Measurements from ENCODE around the gene SPDYE4.

Gene SPDYE4

DNA sequence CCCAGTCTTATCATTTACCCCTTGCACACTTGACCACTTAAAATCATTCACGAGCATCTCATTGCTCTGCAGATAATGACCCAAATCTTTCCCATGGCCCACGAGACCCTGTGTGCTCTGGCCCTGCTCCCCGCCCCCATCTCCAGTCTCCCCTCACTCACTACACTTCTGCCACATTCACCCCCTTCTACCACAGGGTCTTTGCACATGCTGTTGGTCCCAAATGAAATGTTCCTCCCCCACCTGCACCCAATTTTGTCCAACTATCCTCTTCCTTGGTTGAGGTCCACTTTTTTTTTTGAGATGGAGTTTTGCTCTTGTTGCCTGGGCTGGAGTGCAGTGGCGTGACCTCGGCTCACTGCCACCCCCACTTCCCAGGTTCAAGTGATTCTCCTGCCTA lies 52.9 kb downstream of the SPDYE4 start:
- H3K9ac ChIP-seq (ENCODE audit: low read length in 5 of 5), result no peak overlapping the region
- H3K27ac ChIP-seq (ENCODE audit: low read depth, low read length), result no peak overlapping the region
- H3K4me3 ChIP-seq (ENCODE audit: low read depth in 1 of 5, low read length in 5 of 5), result no peak overlapping the region
- peaks cover 0 to 6% (median 2%) of the 10 kb centered on the region in 5 donors for H3K27me3 ChIP-seq (ENCODE audit: control insufficient read depth in 5 of 5, insufficient read depth in 4 of 5, low read length in 5 of 5)
- H3K4me1 ChIP-seq (ENCODE audit: control insufficient read depth in 5 of 5, insufficient read depth in 5 of 5, low read length in 5 of 5), result peaks cover 0 to 4% (median 0%) of the 10 kb centered on the region in 5 donors
- no peaks in the 10 kb centered on the region for H3K36me3 ChIP-seq (ENCODE audit: control insufficient read depth in 5 of 5, insufficient read depth in 5 of 5, low read length in 5 of 5)
- H3K9me3 ChIP-seq (ENCODE audit: control insufficient read depth in 5 of 5, low read length in 5 of 5), result peaks cover 0 to 3% (median 0%) of the 10 kb centered on the region in 5 donors

DNA sequence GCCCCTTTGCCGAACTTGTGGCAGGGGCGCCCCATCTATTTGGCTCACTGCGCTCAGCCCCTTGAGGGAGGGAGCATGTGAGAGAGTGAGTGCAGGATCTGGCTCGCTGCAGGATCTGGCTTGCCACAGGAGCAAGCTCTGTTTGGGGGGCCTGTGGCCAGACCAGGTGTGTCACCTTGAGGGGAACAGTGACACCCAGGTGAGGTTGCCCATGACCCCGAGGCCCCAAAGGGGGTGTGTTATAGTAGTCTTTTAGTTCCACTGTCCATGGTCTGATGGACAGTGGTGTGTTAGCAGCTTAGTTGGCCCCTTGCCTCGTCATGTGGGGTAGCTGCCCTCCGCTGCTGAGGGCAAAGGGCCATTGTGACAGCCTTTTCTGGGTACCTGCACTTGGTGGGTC lies 55.3 kb downstream of the SPDYE4 start:
- H3K9me3 ChIP-seq (ENCODE audit: control insufficient read depth in 5 of 5, low read length in 5 of 5), result peaks cover 0 to 3% (median 0%) of the 10 kb centered on the region in 5 donors
- no peak overlapping the region for H3K4me3 ChIP-seq (ENCODE audit: low read depth in 1 of 5, low read length in 5 of 5)
- H3K4me1 ChIP-seq (ENCODE audit: control insufficient read depth in 5 of 5, insufficient read depth in 5 of 5, low read length in 5 of 5), result peaks cover 4 to 15% (median 9%) of the 10 kb centered on the region in 5 donors
- H3K27ac ChIP-seq (ENCODE audit: low read depth, low read length), result no peak overlapping the region
- peaks cover 0 to 11% (median 2%) of the 10 kb centered on the region in 5 donors for H3K27me3 ChIP-seq (ENCODE audit: control insufficient read depth in 5 of 5, insufficient read depth in 4 of 5, low read length in 5 of 5)
- H3K9ac ChIP-seq (ENCODE audit: low read length in 5 of 5), result no peak overlapping the region
- H3K36me3 ChIP-seq (ENCODE audit: control insufficient read depth in 5 of 5, insufficient read depth in 5 of 5, low read length in 5 of 5), result no peaks in the 10 kb centered on the region

DNA sequence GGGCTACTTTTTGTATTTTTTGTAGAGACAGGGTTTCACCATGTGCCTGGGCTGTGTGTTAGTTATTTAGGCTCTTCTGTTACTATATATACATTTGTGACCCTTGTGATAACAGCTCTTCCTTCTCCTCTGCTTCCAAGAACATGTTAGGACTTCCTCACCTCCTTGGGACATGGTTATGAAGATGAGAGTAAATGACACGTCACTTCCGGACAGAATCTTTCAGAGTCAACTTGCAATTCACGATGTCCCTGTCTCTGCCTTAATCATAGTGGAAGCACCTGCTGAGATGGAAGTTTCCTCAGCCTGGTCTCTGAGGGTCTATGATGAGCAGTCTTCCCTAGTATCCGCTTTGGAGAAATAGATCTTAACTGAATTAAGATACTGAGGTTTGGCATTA lies 56.6 kb downstream of the SPDYE4 start:
- H3K36me3 ChIP-seq (ENCODE audit: control insufficient read depth in 5 of 5, insufficient read depth in 5 of 5, low read length in 5 of 5), result no peaks in the 10 kb centered on the region
- no peak overlapping the region for H3K27ac ChIP-seq (ENCODE audit: low read depth, low read length)
- H3K27me3 ChIP-seq (ENCODE audit: control insufficient read depth in 5 of 5, insufficient read depth in 4 of 5, low read length in 5 of 5), result peaks cover 0 to 8% (median 2%) of the 10 kb centered on the region in 5 donors
- H3K4me3 ChIP-seq (ENCODE audit: low read depth in 1 of 5, low read length in 5 of 5), result no peak overlapping the region
- peaks cover 0 to 3% (median 0%) of the 10 kb centered on the region in 5 donors for H3K9me3 ChIP-seq (ENCODE audit: control insufficient read depth in 5 of 5, low read length in 5 of 5)
- H3K4me1 ChIP-seq (ENCODE audit: control insufficient read depth in 5 of 5, insufficient read depth in 5 of 5, low read length in 5 of 5), result peaks cover 4 to 19% (median 16%) of the 10 kb centered on the region in 5 donors
- no peak overlapping the region for H3K9ac ChIP-seq (ENCODE audit: low read length in 5 of 5)

DNA sequence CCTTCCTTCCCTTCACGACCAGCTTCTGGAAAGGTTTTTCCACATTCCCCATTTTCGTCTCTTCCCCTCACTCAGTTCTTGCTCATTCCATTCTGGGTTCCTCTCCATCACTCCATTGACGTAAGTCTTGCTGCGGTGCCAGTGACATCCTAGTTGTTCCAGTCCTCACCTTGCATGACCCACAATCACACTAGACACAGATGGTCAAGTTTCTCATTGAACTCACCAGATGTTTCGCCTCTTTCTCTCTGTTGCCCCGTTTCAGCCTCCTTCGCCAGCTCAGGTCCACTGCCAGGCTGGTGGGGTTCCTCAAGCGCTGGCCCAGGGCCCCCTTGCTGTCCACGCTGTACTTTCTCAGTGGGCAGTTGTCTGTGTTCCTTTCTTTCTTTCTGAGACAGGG lies 57.1 kb downstream of the SPDYE4 start:
- Histone ChIP-seq H3K27ac (ENCODE audit: low read depth, low read length) (no peak overlapping the region), H3K27me3 (ENCODE audit: control insufficient read depth in 5 of 5, insufficient read depth in 4 of 5, low read length in 5 of 5) (peaks cover 0 to 8% (median 3%) of the 10 kb centered on the region in 5 donors), H3K36me3 (ENCODE audit: control insufficient read depth in 5 of 5, insufficient read depth in 5 of 5, low read length in 5 of 5) (no peaks in the 10 kb centered on the region), H3K4me3 (ENCODE audit: low read depth in 1 of 5, low read length in 5 of 5) (no peak overlapping the region), H3K9me3 (ENCODE audit: control insufficient read depth in 5 of 5, low read length in 5 of 5) (peaks cover 0 to 3% (median 0%) of the 10 kb centered on the region in 5 donors), H3K9ac (ENCODE audit: low read length in 5 of 5) (no peak overlapping the region), H3K4me1 (ENCODE audit: control insufficient read depth in 5 of 5, insufficient read depth in 5 of 5, low read length in 5 of 5) (peaks cover 4 to 19% (median 16%) of the 10 kb centered on the region in 5 donors)
